DND-41 (cell line): Measurements from ENCODE around the gene STRA8.
A peak's percentile ranks its signal among the peaks of the same experiment; 100 is the strongest.
"Not testable (repeated sequence)": the region's sequence is repeated elsewhere in the genome, so short reads cannot be mapped to it uniquely, and the experiment has no call there.

Experiments used
- ATAC-seq: fragments of 200-7000 bp; cut with Tn5 transposase; 3 replicates; pipeline ENCODE4 v1.9.1; 2021; ENCODE audit warnings: low read depth; ENCODE audit not compliant: insufficient read depth
- DNase-seq: peaks from one replicate; pipeline ENCODE4 v3.0.0-alpha.2; 2020
- H2AFZ ChIP-seq: 2 replicates; pipeline ENCODE4 v1.6.0; 2012; ENCODE audit warnings: low read depth, low read length
- H3K27ac ChIP-seq: 2 replicates; pipeline ENCODE4 v1.5.1; 2012; ENCODE audit warnings: low read length, inconsistent platforms
- H3K27me3 ChIP-seq: fragments of 200-600 bp; sonication (generic); 2 replicates; pipeline ENCODE4 v1.6.0; 2012; ENCODE audit warnings: low read length, mild to moderate bottlenecking, inconsistent platforms; ENCODE audit not compliant: insufficient read depth, poor library complexity
- H3K36me3 ChIP-seq: 2 replicates; pipeline ENCODE4 v1.5.1; 2012; ENCODE audit warnings: low read length, inconsistent platforms; ENCODE audit not compliant: insufficient read depth
- H3K4me1 ChIP-seq: 2 replicates; pipeline ENCODE4 v1.5.1; 2012; ENCODE audit warnings: mild to moderate bottlenecking, low read length; ENCODE audit not compliant: insufficient read depth
- H3K4me2 ChIP-seq: 2 replicates; pipeline ENCODE4 v1.6.0; 2012; ENCODE audit warnings: mild to moderate bottlenecking, moderate library complexity, low read length, inconsistent platforms; ENCODE audit not compliant: insufficient read depth
- H3K4me3 ChIP-seq, 2 experiments: fragments of 200-600 bp in 1 of 2; shearing (Covaris generic) in 1 of 2; 2 replicates each; pipeline ENCODE4 v1.5.1; 2012 to 2016; ENCODE audit warnings: inconsistent platforms in 2 of 2, low read length in 2 of 2, mild to moderate bottlenecking in 2 of 2, low read depth in 1 of 2, moderate library complexity in 1 of 2
- H3K79me2 ChIP-seq: 2 replicates; pipeline ENCODE4 v1.6.0; 2012; ENCODE audit warnings: low read length, inconsistent platforms; ENCODE audit not compliant: insufficient read depth
- H3K9ac ChIP-seq: 2 replicates; pipeline ENCODE4 v1.6.0; 2012; ENCODE audit warnings: low read depth, mild to moderate bottlenecking, inconsistent platforms, low read length, moderate library complexity
- H3K9me3 ChIP-seq: 2 replicates; pipeline ENCODE4 v1.5.1; 2012; ENCODE audit warnings: low read length, moderate library complexity, mild to moderate bottlenecking, inconsistent platforms; ENCODE audit not compliant: insufficient read depth, severe bottlenecking
- H4K20me1 ChIP-seq: 2 replicates; pipeline ENCODE4 v1.6.0; 2012; ENCODE audit warnings: low read length; ENCODE audit not compliant: insufficient read depth
- CTCF ChIP-seq: IDR thresholded peaks from 2 replicates; pipeline ENCODE4 v1.5.1; 2012; ENCODE audit warnings: borderline replicate concordance, low read length, moderate library complexity, mild to moderate bottlenecking; ENCODE audit not compliant: poor library complexity, severe bottlenecking; ENCODE audit errors: extremely low read depth
- EZH2 ChIP-seq: IDR thresholded peaks from 3 replicates; pipeline ENCODE4 v1.6.1; 2012; ENCODE audit warnings: borderline replicate concordance, low read depth, mild to moderate bottlenecking, moderate library complexity, low read length, inconsistent platforms; ENCODE audit not compliant: severe bottlenecking

Gene STRA8

GRCh38 chr7:135211179-135211945, 22.3 kb upstream of the STRA8 start, which contains the start of gene WDR91:
Gene WDR91 (minus strand): TSS chr7:135211526. CDS start chr7:135211502, 24 bp downstream.
- Histone ChIP-seq H2AFZ (peak within 1 kb of the TSS; percentile 99), H3K9me3 (no peaks in the 10 kb centered on the region), H3K4me3 (peak within 1 kb of the TSS; percentile 39 to 72; a peak in 3 of 4 replicates), H3K27ac (peak within 1 kb of the TSS; percentile 70), H3K4me1 (peaks cover 15% of the 10 kb centered on the region), H3K79me2 (no peaks in the 10 kb centered on the region), H3K36me3 (no peaks in the 10 kb centered on the region), H3K27me3 (no peaks in the 10 kb centered on the region), H4K20me1 (no peaks in the 10 kb centered on the region), H3K9ac (peak within 1 kb of the TSS; percentile 65), H3K4me2 (peak within 1 kb of the TSS; percentile 100)
- peak; percentile 96 for DNase-seq
- ATAC-seq, result peak; percentile 90
- TF ChIP-seq EZH2 (no peak), CTCF (peak; percentile 25)

GRCh38 chr7:135211946-135212685, 21.5 kb upstream of the STRA8 start:
- not testable (repeated sequence) for DNase-seq, H3K9me3 ChIP-seq, ATAC-seq, H3K27me3 ChIP-seq, H3K79me2 ChIP-seq, H4K20me1 ChIP-seq, H3K36me3 ChIP-seq
- H3K9ac ChIP-seq, result peak overlapping the region; percentile 65
- H3K4me3 ChIP-seq, result peak overlapping the region; percentile 39 to 72; a peak in 3 of 4 replicates
- peak overlapping the region; percentile 99 for H2AFZ ChIP-seq
- peaks cover 15% of the 10 kb centered on the region for H3K4me1 ChIP-seq
- H3K4me2 ChIP-seq, result peak overlapping the region; percentile 100
- peak overlapping the region; percentile 70 for H3K27ac ChIP-seq

GRCh38 chr7:135213831-135214230, 19.8 kb upstream of the STRA8 start:
- Histone ChIP-seq H3K79me2 (no peaks in the 10 kb centered on the region), H4K20me1 (no peaks in the 10 kb centered on the region), H3K9me3 (no peaks in the 10 kb centered on the region), H3K27ac (no peak overlapping the region), H3K36me3 (no peaks in the 10 kb centered on the region), H3K4me1 (peaks cover 15% of the 10 kb centered on the region), H2AFZ (no peak overlapping the region), H3K27me3 (no peaks in the 10 kb centered on the region), H3K9ac (no peak overlapping the region), H3K4me3 (no peak overlapping the region), H3K4me2 (no peak overlapping the region)
- no peak for TF ChIP-seq CTCF
- TF ChIP-seq EZH2, result no peak
- DNase-seq, result no peak
- ATAC-seq, result no peak

GRCh38 chr7:135215180-135215579, 18.5 kb upstream of the STRA8 start:
- Histone ChIP-seq H3K27me3 (no peaks in the 10 kb centered on the region), H3K79me2 (no peaks in the 10 kb centered on the region), H3K4me2 (no peak overlapping the region), H3K27ac (no peak overlapping the region), H3K4me1 (peaks cover 14% of the 10 kb centered on the region), H3K9ac (no peak overlapping the region), H3K36me3 (no peaks in the 10 kb centered on the region), H2AFZ (no peak overlapping the region), H3K9me3 (no peaks in the 10 kb centered on the region), H3K4me3 (no peak overlapping the region), H4K20me1 (no peaks in the 10 kb centered on the region)
- DNase-seq, result no peak
- ATAC-seq, result no peak
- TF ChIP-seq EZH2, result no peak
- no peak for TF ChIP-seq CTCF
